OCI-LY7 (cell line): Measurements from ENCODE around the gene TTC9C. TPM values are rescaled to one million over a fixed set of nuclear protein-coding genes. Genes with fewer than 3 reads are reported as not detected.

Source experiments
- BruUV-seq: library from RNA; stranded (reverse); fragments of 400-500 nt; replicated peaks from 2 replicates; lab custom pipeline; 2021; lab: Mats Ljungman, UMichigan
- CTCF ChIA-PET: fragments of 300-600 bp; sonication (Branson Sonifier 250); formaldehyde crosslinking; loops from one replicate; lab custom pipeline; 2022; ENCODE audit warnings: antibody characterized with exemption; ENCODE audit not compliant: unreplicated experiment; lab: Charles Lee
- POLR2A ChIA-PET: fragments of 300-600 bp; sonication (Branson Sonifier 250); formaldehyde crosslinking; loops from one replicate; lab custom pipeline; 2022; ENCODE audit warnings: antibody characterized with exemption; lab: Charles Lee
- DNase-seq: peaks from one replicate; pipeline ENCODE4 v3.0.0-alpha.2; 2015; ENCODE audit warnings: low spot score
- H2AFZ ChIP-seq: fragments of 200-600 bp; sonication (generic), shearing (Covaris generic); 2 replicates; pipeline ENCODE4 v1.6.1; 2014; ENCODE audit warnings: mild to moderate bottlenecking, antibody characterized with exemption, low read length, moderate library complexity
- H3K27ac ChIP-seq: fragments of 200-600 bp; sonication (generic); 2 replicates; pipeline ENCODE4 v1.5.1; 2014; ENCODE audit warnings: mixed run types, low read depth, mild to moderate bottlenecking, moderate library complexity, low read length, inconsistent platforms; ENCODE audit not compliant: poor library complexity, severe bottlenecking
- H3K36me3 ChIP-seq: fragments of 200-600 bp; sonication (generic); 2 replicates; pipeline ENCODE4 v1.6.1; 2014; ENCODE audit warnings: mild to moderate bottlenecking, antibody characterized with exemption, low read length, moderate library complexity, mixed read lengths; ENCODE audit not compliant: insufficient read depth
- H3K4me1 ChIP-seq: fragments of 200-600 bp; sonication (generic); 2 replicates; pipeline ENCODE4 v1.5.1; 2014; ENCODE audit warnings: mild to moderate bottlenecking, low read length; ENCODE audit not compliant: insufficient read depth, poor library complexity, severe bottlenecking
- H3K4me2 ChIP-seq: fragments of 200-600 bp; sonication (generic); 2 replicates; pipeline ENCODE4 v1.6.1; 2014; ENCODE audit warnings: mild to moderate bottlenecking, low read length
- H3K4me3 ChIP-seq: fragments of 200-600 bp; sonication (generic); 2 replicates; pipeline ENCODE4 v1.5.1; 2014; ENCODE audit warnings: mild to moderate bottlenecking, low read depth, low read length; ENCODE audit not compliant: poor library complexity, severe bottlenecking
- H3K79me2 ChIP-seq: fragments of 200-600 bp; sonication (generic); 2 replicates; pipeline ENCODE4 v1.6.1; 2016; ENCODE audit warnings: low read depth, mild to moderate bottlenecking, low read length, moderate library complexity, mixed read lengths; ENCODE audit not compliant: insufficient read depth
- H3K9me2 ChIP-seq: fragments of 200-600 bp; sonication (generic); 2 replicates; pipeline ENCODE4 v1.6.1; 2016; ENCODE audit warnings: mild to moderate bottlenecking, low read length, mixed read lengths; ENCODE audit not compliant: insufficient read depth
- H3K9me3 ChIP-seq: fragments of 200-600 bp; sonication (generic); 2 replicates; pipeline ENCODE4 v1.6.1; 2014; ENCODE audit warnings: mild to moderate bottlenecking, mixed run types, low read length, mixed read lengths
- H4K20me1 ChIP-seq: fragments of 200-600 bp; sonication (generic); 2 replicates; pipeline ENCODE4 v1.6.1; 2014; ENCODE audit warnings: mild to moderate bottlenecking, antibody characterized with exemption, low read length, moderate library complexity, mixed read lengths; ENCODE audit not compliant: insufficient read depth
- CTCF ChIP-seq: fragments of 200-600 bp; sonication (generic); conservative IDR thresholded peaks from 2 replicates; pipeline ENCODE4 v1.5.1; 2014; ENCODE audit warnings: mild to moderate bottlenecking, antibody characterized with exemption, low read length, moderate library complexity, mixed read lengths
- EZH2phosphoT487 ChIP-seq: fragments of 200-600 bp; sonication (generic); IDR thresholded peaks from 2 replicates; pipeline ENCODE4 v1.6.1; 2018; ENCODE audit warnings: low read depth, borderline replicate concordance, mild to moderate bottlenecking, mixed run types, antibody characterized with exemption, low read length, moderate library complexity, mixed read lengths
- intact Hi-C: fragments of 100-400 bp; cut with micrococcal nuclease; formaldehyde crosslinking; loops from one replicate; pipeline ENCODE4 v1.10.0; 2022; ENCODE audit not compliant: unreplicated experiment
- total RNA-seq, 2 experiments: library from RNA; depleted of rRNA in 1 of 2; stranded (reverse); fragments of >200 nt in 1 of 2; shearing (Covaris generic) in 1 of 2; gene quantifications; 2 replicates each; pipeline ENCODE4 v1.2.3, GENCODE V29; 2014 to 2022

Gene TTC9C
- total RNA-seq, 2 experiments from 2014 or later = 51.7 to 70.2 TPM

- Histone ChIP-seq H3K36me3 (peaks cover 93% of the 10 kb centered on the region), H3K9me2 (no peaks in the 10 kb centered on the region), H3K4me1 (peaks cover 44% of the 10 kb centered on the region), H4K20me1 (no peaks in the 10 kb centered on the region), H3K9me3 (no peaks in the 10 kb centered on the region), H3K4me2 (peak overlapping the region; percentile 94), H3K4me3 (peak overlapping the region; percentile 73), H3K79me2 (no peaks in the 10 kb centered on the region), H2AFZ (peak overlapping the region; percentile 30; the same call in 1 of the 2 replicates), H3K27ac (peak overlapping the region; percentile 19)
- intact Hi-C loops = loop anchor here (2.0 kb wide), 1 partner anchor 21 kb away; the partner anchor contains the start of gene HNRNPUL2
- BruUV-seq = no TSS peak
- ChIA-PET CTCF (no interaction called here), POLR2A (interaction anchor here (0.7 to 1.6 kb wide), 5 partner anchors 10 to 136 kb away, joined by 3 to 5 read pairs (median 4); no protein-coding TSS in a partner anchor)
- DNase-seq = peak; percentile 94
- TF ChIP-seq EZH2phosphoT487 (no peak), CTCF (no peak)
These were observed 22.1 kb upstream of the TTC9C start for GRCh38 chr11:62705880-62706849.

- intact Hi-C loops = loop anchor here (2.0 kb wide), 1 partner anchor 20 kb away; the partner anchor contains the start of gene HNRNPUL2
- Histone ChIP-seq H3K27ac (no peak overlapping the region), H3K4me3 (no peak overlapping the region)
These were observed 21.4 kb upstream of the TTC9C start for GRCh38 chr11:62706850-62707247.

More at GRCh38 chr11:62706850-62707247, 21.4 kb upstream of the TTC9C start:
- Histone ChIP-seq H4K20me1 (no peaks in the 10 kb centered on the region), H3K9me2 (no peaks in the 10 kb centered on the region), H2AFZ (no peak overlapping the region), H3K36me3 (peaks cover 93% of the 10 kb centered on the region), H3K4me1 (peaks cover 44% of the 10 kb centered on the region), H3K79me2 (no peaks in the 10 kb centered on the region), H3K4me2 (peak overlapping the region; percentile 94; the same call in 1 of the 2 replicates), H3K9me3 (no peaks in the 10 kb centered on the region)
- DNase-seq = no peak
- TF ChIP-seq CTCF = no peak
- no peak for TF ChIP-seq EZH2phosphoT487
- CTCF ChIA-PET = no interaction called here
- POLR2A ChIA-PET = interaction anchor here (0.7 to 1.4 kb wide), 2 partner anchors 122 to 137 kb away, joined by 5 read pairs; no protein-coding TSS in a partner anchor
- no TSS peak for BruUV-seq
